Esophagus muscularis mucosa (tissue), 3 donors: ENCODE data around the gene NTRK3.

Experiments used
- POLR2A ChIP-seq: fragments of 450-650 bp; IDR thresholded peaks from one replicate; pipeline ENCODE4 v1.6.1; 2017; ENCODE audit warnings: antibody characterized with exemption, moderate library complexity, mild to moderate bottlenecking, low read depth
- POLR2AphosphoS5 ChIP-seq, 2 donors: sonication (generic); formaldehyde crosslinking; IDR thresholded peaks; one replicate each; pipeline ENCODE4 v1.6.1; 2017; ENCODE audit warnings: antibody characterized with exemption in 2 of 2
- TF ChIP-seq, protein P1 (sequence below), 3 experiments: fragments of 200-600 bp in 2 of 3; fragments of 450-650 bp in 1 of 3; sonication (generic) in 2 of 3; IDR thresholded peaks; one replicate each; pipeline ENCODE4 v1.5.1; 2017 to 2019; ENCODE audit warnings: antibody characterized with exemption in 3 of 3, mild to moderate bottlenecking in 2 of 3, moderate library complexity in 1 of 3

DNA sequence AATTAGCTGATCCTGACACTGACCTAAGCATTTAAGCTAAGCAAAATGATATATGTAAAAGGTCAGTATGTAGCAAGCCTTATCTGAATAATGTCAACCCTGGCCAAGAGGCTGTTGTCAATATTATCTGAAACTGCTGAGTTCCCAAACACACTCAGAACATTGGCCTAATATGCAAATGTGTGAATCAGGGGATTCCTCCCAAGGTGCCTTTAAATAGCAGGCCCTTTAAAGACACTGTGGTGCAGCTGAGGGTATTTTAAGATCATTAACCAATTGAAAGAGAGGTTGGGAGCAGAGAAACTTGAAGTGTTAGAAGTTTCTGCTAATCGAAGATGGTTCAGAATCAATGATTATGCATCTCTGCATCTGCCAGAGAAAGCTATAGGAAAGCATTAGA is 207.0 kb downstream of the NTRK3 start:
- TF ChIP-seq, protein P1, sequence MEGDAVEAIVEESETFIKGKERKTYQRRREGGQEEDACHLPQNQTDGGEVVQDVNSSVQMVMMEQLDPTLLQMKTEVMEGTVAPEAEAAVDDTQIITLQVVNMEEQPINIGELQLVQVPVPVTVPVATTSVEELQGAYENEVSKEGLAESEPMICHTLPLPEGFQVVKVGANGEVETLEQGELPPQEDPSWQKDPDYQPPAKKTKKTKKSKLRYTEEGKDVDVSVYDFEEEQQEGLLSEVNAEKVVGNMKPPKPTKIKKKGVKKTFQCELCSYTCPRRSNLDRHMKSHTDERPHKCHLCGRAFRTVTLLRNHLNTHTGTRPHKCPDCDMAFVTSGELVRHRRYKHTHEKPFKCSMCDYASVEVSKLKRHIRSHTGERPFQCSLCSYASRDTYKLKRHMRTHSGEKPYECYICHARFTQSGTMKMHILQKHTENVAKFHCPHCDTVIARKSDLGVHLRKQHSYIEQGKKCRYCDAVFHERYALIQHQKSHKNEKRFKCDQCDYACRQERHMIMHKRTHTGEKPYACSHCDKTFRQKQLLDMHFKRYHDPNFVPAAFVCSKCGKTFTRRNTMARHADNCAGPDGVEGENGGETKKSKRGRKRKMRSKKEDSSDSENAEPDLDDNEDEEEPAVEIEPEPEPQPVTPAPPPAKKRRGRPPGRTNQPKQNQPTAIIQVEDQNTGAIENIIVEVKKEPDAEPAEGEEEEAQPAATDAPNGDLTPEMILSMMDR (IDR thresholded peaks at IDR 0.05), result no peak
- no peak for TF ChIP-seq POLR2AphosphoS5 (IDR thresholded peaks at IDR 0.05)
- no peak for TF ChIP-seq POLR2A
